ENCODE data around the gene RORC.
"Not testable (repeated sequence)": the region's sequence is repeated elsewhere in the genome, so short reads cannot be mapped to it uniquely, and the experiment has no call there.

Gene RORC

GRCh38 chr1:151805066-151805820, 26.4 kb downstream of the RORC start, which contains the start of gene LINGO4:
LINGO4 (minus strand) TSS chr1:151805419; CDS start chr1:151802704, 2,715 bp downstream.
- DNase-seq (ENCODE audit: low spot score) = no peak

- DNase-seq (ENCODE audit: low spot score) = no peak
Observed at GRCh38 chr1:151803915-151804314, 27.7 kb downstream of the RORC start.

GRCh38 chr1:151803164-151803563, 28.4 kb downstream of the RORC start:
- no peak for DNase-seq (ENCODE audit: low spot score)

- no peak for DNase-seq (ENCODE audit: low spot score)
Observed at GRCh38 chr1:151802372-151802771, 29.2 kb downstream of the RORC start.

GRCh38 chr1:151801846-151802245, 29.8 kb downstream of the RORC start:
- DNase-seq (ENCODE audit: low spot score) = no peak

- DNase-seq (ENCODE audit: low spot score) = no peak
Observed at GRCh38 chr1:151801310-151801820, 30.2 kb downstream of the RORC start.

GRCh38 chr1:151800830-151801229, 30.8 kb downstream of the RORC start:
- DNase-seq (ENCODE audit: low spot score) = no peak

GRCh38 chr1:151799179-151800022, 32.2 kb downstream of the RORC start:
- no peak for DNase-seq (ENCODE audit: low spot score)

GRCh38 chr1:151798571-151798970, 33.0 kb downstream of the RORC start:
- DNase-seq (ENCODE audit: low spot score) = no peak

- DNase-seq (ENCODE audit: low spot score) = no peak
Observed at GRCh38 chr1:151790940-151791651, 40.5 kb downstream of the RORC start.

- peak; percentile 99 for DNase-seq (ENCODE audit: low spot score)
Observed at GRCh38 chr1:151790071-151790939, 41.3 kb downstream of the RORC start, which contains the start of gene TDRKH. TDRKH (minus strand) TSS chr1:151790500; CDS start chr1:151783022, 7,478 bp downstream.

- DNase-seq (ENCODE audit: low spot score) = no peak
Observed at GRCh38 chr1:151787689-151788088, 43.9 kb downstream of the RORC start.

- no peak for DNase-seq (ENCODE audit: low spot score)
Observed at GRCh38 chr1:151783796-151784195, 47.8 kb downstream of the RORC start.

- no peak for DNase-seq (ENCODE audit: low spot score)
Observed at GRCh38 chr1:151782741-151783140, 48.9 kb downstream of the RORC start.

GRCh38 chr1:151782026-151782425, 49.6 kb downstream of the RORC start:
- DNase-seq (ENCODE audit: low spot score) = not testable (repeated sequence)

- DNase-seq (ENCODE audit: low spot score) = not testable (repeated sequence)
Observed at GRCh38 chr1:151780736-151781135, 50.9 kb downstream of the RORC start.

GRCh38 chr1:151779852-151780251, 51.8 kb downstream of the RORC start:
- no peak for DNase-seq (ENCODE audit: low spot score)

GRCh38 chr1:151777317-151777716, 54.3 kb downstream of the RORC start:
- DNase-seq (ENCODE audit: low spot score) = no peak

GRCh38 chr1:151776665-151777062, 54.9 kb downstream of the RORC start:
- no peak for DNase-seq (ENCODE audit: low spot score)

GRCh38 chr1:151775894-151776664, 55.5 kb downstream of the RORC start:
- no peak for DNase-seq (ENCODE audit: low spot score)
